H1 (cell line): ENCODE results near the gene DCP2. TPM values are rescaled to one million over a fixed set of nuclear protein-coding genes. Genes with fewer than 3 reads are reported as not detected.

Experiments used
- CTCF ChIA-PET: fragments of 300-600 bp; sonication (Branson Sonifier 250); formaldehyde crosslinking; loops from one replicate; lab custom pipeline; 2021; ENCODE audit not compliant: partially characterized antibody; lab: Charles Lee
- POLR2A ChIA-PET: fragments of 300-600 bp; sonication (Branson Sonifier 250); formaldehyde crosslinking; loops from one replicate; lab custom pipeline; 2021; ENCODE audit warnings: inconsistent platforms; ENCODE audit not compliant: partially characterized antibody; lab: Charles Lee
- DNase-seq, 2 experiments: peaks; one replicate each; pipeline versions ENCODE4 v3.0.0 to v3.0.0-alpha.2; 2010 to 2022; ENCODE audit warnings: low spot score in 2 of 2, low read depth in 1 of 2, mixed read lengths in 1 of 2
- FAIRE-seq: peaks from 2 replicates; lab custom pipeline; 2011; peaks lifted over from hg19 to GRCh38; lab: Jason Lieb, UNC
- H2AFZ ChIP-seq: 2 replicates; pipeline ENCODE4 v1.8.1; 2012; ENCODE audit warnings: low read length, inconsistent platforms
- H2AK5ac ChIP-seq: 2 replicates; pipeline ENCODE4 v1.6.1; 2013; ENCODE audit warnings: low read depth, low read length
- H2BK120ac ChIP-seq: replicated peaks from 2 replicates; pipeline ENCODE3; 2013; ENCODE audit warnings: low read depth, low read length, inconsistent platforms
- H2BK12ac ChIP-seq: 2 replicates; pipeline ENCODE4 v1.6.1; 2013; ENCODE audit warnings: low read depth, low read length
- H2BK15ac ChIP-seq: 2 replicates; pipeline ENCODE4 v1.6.1; 2013; ENCODE audit warnings: low read length
- H2BK20ac ChIP-seq: 2 replicates; pipeline ENCODE4 v1.6.1; 2013; ENCODE audit warnings: low read length
- H2BK5ac ChIP-seq: 2 replicates; pipeline ENCODE4 v1.6.1; 2013; ENCODE audit warnings: low read depth, low read length
- H3K14ac ChIP-seq: 2 replicates; pipeline ENCODE4 v1.6.1; 2013; ENCODE audit warnings: inconsistent platforms; ENCODE audit not compliant: insufficient read length
- H3K18ac ChIP-seq: 2 replicates; pipeline ENCODE4 v1.6.1; 2013; ENCODE audit warnings: low read length; ENCODE audit errors: extremely low read depth
- H3K23ac ChIP-seq: 2 replicates; pipeline ENCODE4 v1.6.1; 2013; ENCODE audit warnings: inconsistent platforms; ENCODE audit not compliant: insufficient read length
- H3K23me2 ChIP-seq: 2 replicates; pipeline ENCODE4 v1.6.1; 2013; ENCODE audit warnings: low read depth, low read length
- H3K27ac ChIP-seq: 2 replicates; pipeline ENCODE4 v1.6.1; 2011; ENCODE audit warnings: low read depth, low read length, inconsistent platforms
- H3K27me3 ChIP-seq, 4 experiments: replicated peaks in 1 of 4; 1 replicate in 1 of 4; 2 replicates in 3 of 4; pipeline versions ENCODE4 v1.6.1 to v1.8.1; 2011 to 2013; ENCODE audit warnings: low read length in 3 of 4, mild to moderate bottlenecking in 3 of 4, inconsistent platforms in 2 of 4, mixed read lengths in 2 of 4, moderate library complexity in 1 of 4; ENCODE audit not compliant: control insufficient read depth in 3 of 4, insufficient read depth in 3 of 4; ENCODE audit errors: extremely low read depth in 1 of 4
- H3K36me3 ChIP-seq, 4 experiments: 2 replicates each; pipeline versions ENCODE4 v1.6.1 to v1.8.1; 2011 to 2013; ENCODE audit warnings: mild to moderate bottlenecking in 4 of 4, low read length in 3 of 4, moderate library complexity in 2 of 4, control low read depth in 1 of 4, inconsistent platforms in 1 of 4; ENCODE audit not compliant: insufficient read depth in 4 of 4, control insufficient read depth in 2 of 4
- H3K4ac ChIP-seq: replicated peaks from 2 replicates; pipeline ENCODE3; 2013; ENCODE audit warnings: low read length, low read depth, mixed read lengths, inconsistent platforms; ENCODE audit not compliant: insufficient read length
- H3K4me1 ChIP-seq, 4 experiments: replicated peaks in 1 of 4; 1 replicate in 1 of 4; 2 replicates in 3 of 4; pipeline versions ENCODE4 v1.6.1 to v1.8.1; 2011 to 2013; ENCODE audit warnings: low read length in 3 of 4, inconsistent platforms in 2 of 4, mixed read lengths in 1 of 4; ENCODE audit not compliant: insufficient read depth in 4 of 4, control insufficient read depth in 3 of 4
- H3K4me2 ChIP-seq, 2 experiments: 2 replicates each; pipeline versions ENCODE4 v1.6.1 to v1.8.1; 2011 to 2013; ENCODE audit warnings: low read depth in 2 of 2, low read length in 2 of 2, control low read depth in 1 of 2, inconsistent platforms in 1 of 2, mild to moderate bottlenecking in 1 of 2; ENCODE audit not compliant: insufficient read depth in 1 of 2
- H3K4me3 ChIP-seq, 4 experiments: fragments of 200-600, 300-600 bp in 1 of 4; sonication (generic), shearing (Covaris generic), sonication (Bioruptor Twin) in 1 of 4; 2 replicates each; pipeline versions ENCODE4 v1.5.1 to v1.8.1; 2011 to 2016; ENCODE audit warnings: low read length in 4 of 4, low read depth in 3 of 4, control low read depth in 2 of 4, inconsistent platforms in 2 of 4, mild to moderate bottlenecking in 2 of 4, mixed read lengths in 1 of 4, moderate library complexity in 1 of 4; ENCODE audit not compliant: insufficient read depth in 2 of 4; ENCODE audit errors: extremely low read depth in 1 of 4
- H3K56ac ChIP-seq: replicated peaks from 2 replicates; pipeline ENCODE3; 2013; ENCODE audit warnings: low read depth, mild to moderate bottlenecking, mixed read lengths, low read length, inconsistent platforms; ENCODE audit not compliant: insufficient read length
- H3K79me1 ChIP-seq: 2 replicates; pipeline ENCODE4 v1.6.1; 2013; ENCODE audit warnings: low read depth, low read length, control low read depth
- H3K79me2 ChIP-seq, 2 experiments: 2 replicates each; pipeline versions ENCODE4 v1.6.1 to v1.8.1; 2012 to 2013; ENCODE audit warnings: low read length in 2 of 2, mild to moderate bottlenecking in 2 of 2, inconsistent platforms in 1 of 2; ENCODE audit not compliant: insufficient read depth in 2 of 2, control insufficient read depth in 1 of 2
- H3K9ac ChIP-seq, 4 experiments: replicated peaks in 1 of 4; 1 replicate in 1 of 4; 2 replicates in 3 of 4; pipeline versions ENCODE4 v1.6.1 to v1.8.1; 2011 to 2013; ENCODE audit warnings: low read depth in 3 of 4, low read length in 3 of 4, control low read depth in 2 of 4, mild to moderate bottlenecking in 2 of 4, moderate library complexity in 2 of 4, inconsistent platforms in 1 of 4; ENCODE audit errors: extremely low read depth in 1 of 4
- H3K9me3 ChIP-seq, 2 experiments: 2 replicates each; pipeline versions ENCODE4 v1.6.1 to v1.8.1; 2012 to 2013; ENCODE audit warnings: mild to moderate bottlenecking in 2 of 2, moderate library complexity in 2 of 2, control low read depth in 1 of 2, inconsistent platforms in 1 of 2, low read depth in 1 of 2, low read length in 1 of 2, mixed read lengths in 1 of 2; ENCODE audit not compliant: insufficient read depth in 2 of 2
- H4K20me1 ChIP-seq, 2 experiments: replicated peaks in 1 of 2; 2 replicates each; pipeline versions ENCODE3 to v1.8.1; 2011 to 2013; ENCODE audit warnings: inconsistent platforms in 2 of 2, low read length in 2 of 2, mild to moderate bottlenecking in 1 of 2; ENCODE audit not compliant: insufficient read depth in 2 of 2, control insufficient read depth in 1 of 2
- H4K5ac ChIP-seq: 2 replicates; pipeline ENCODE4 v1.6.1; 2013; ENCODE audit warnings: low read length, low read depth, mixed read lengths, inconsistent platforms; ENCODE audit not compliant: insufficient read length
- H4K8ac ChIP-seq: 2 replicates; pipeline ENCODE4 v1.8.0; 2013; ENCODE audit warnings: mild to moderate bottlenecking, moderate library complexity, low read length, inconsistent platforms; ENCODE audit not compliant: insufficient read depth; ENCODE audit errors: extremely low read depth
- H4K91ac ChIP-seq: replicated peaks from 2 replicates; pipeline ENCODE3; 2013; ENCODE audit warnings: low read length, mixed read lengths, inconsistent platforms; ENCODE audit not compliant: insufficient read length
- BCL11A ChIP-seq, 2 experiments: IDR thresholded peaks; one replicate each; pipeline ENCODE4 v1.6.1; 2011; ENCODE audit warnings: low read depth in 2 of 2, low read length in 2 of 2, mild to moderate bottlenecking in 2 of 2
- CBX8 ChIP-seq: fragments of 300-800, 300-1000 bp; sonication (generic); IDR thresholded peaks from 2 replicates; pipeline ENCODE4 v1.7.1; 2016; ENCODE audit warnings: low read depth, low read length, borderline replicate concordance
- TBP ChIP-seq: IDR thresholded peaks from 2 replicates; pipeline ENCODE4 v1.6.1; 2011; ENCODE audit warnings: low read depth, low read length, improper control_type of control experiment
- TCF12 ChIP-seq: IDR thresholded peaks from 2 replicates; pipeline ENCODE4 v1.6.1; 2011; ENCODE audit warnings: low read depth, mild to moderate bottlenecking, low read length
- TEAD4 ChIP-seq: IDR thresholded peaks from 2 replicates; pipeline ENCODE4 v1.6.1; 2012; ENCODE audit warnings: low read depth, low read length, inconsistent platforms, mixed read lengths
- WGBS, 2 experiments: shearing (Covaris generic) in 1 of 2; methylation state at CpG; one replicate each; pipeline versions ENCODE4 v1.1.6 to v1.1.7; 2013 to 2015; ENCODE audit warnings: low lambda C conversion rate in 2 of 2, mixed read lengths in 2 of 2, inconsistent platforms in 1 of 2, low coverage in 1 of 2, missing lambda C conversion rate in 1 of 2; ENCODE audit not compliant: insufficient replicate concordance in 2 of 2, insufficient coverage in 1 of 2, insufficient read length in 1 of 2; ENCODE audit errors: extremely low coverage in 1 of 2, missing lambda C conversion rate in 1 of 2; 5-methylcytosine and 5-hydroxymethylcytosine counted together
- polyA plus RNA-seq, 7 experiments: library from polyadenylated mRNA; depleted of rRNA in 3 of 7; stranded (reverse) in 5 of 7; unstranded in 2 of 7; fragments of >200 nt in 5 of 7; fragments of 200-250 nt in 2 of 7; gene quantifications; 1 replicate in 5 of 7; 2 replicates in 1 of 7; 4 replicates in 1 of 7; pipeline versions ENCODE4 v1.2.1 to v1.2.3, GENCODE V29; 2011 to 2013; ENCODE audit warnings: missing spikeins in 2 of 7, mixed read lengths in 2 of 7
- total RNA-seq: library from RNA; stranded (reverse); fragmentation: NEBNext Ultra II Directional; extraction: Animal tissue kit (Norgen Biotek cat#: 25700); gene quantifications from 2 replicates; pipeline ENCODE4 v1.2.1, GENCODE V29; 2021
- TF ChIP-seq, protein P1 (sequence below), 3 experiments: IDR thresholded peaks; 1 replicate in 2 of 3; 2 replicates in 1 of 3; pipeline versions ENCODE4 v1.5.1 to v1.6.1; 2011; ENCODE audit warnings: low read length in 3 of 3, mild to moderate bottlenecking in 3 of 3, inconsistent platforms in 2 of 3, low read depth in 1 of 3, moderate library complexity in 1 of 3; ENCODE audit not compliant: insufficient read depth in 1 of 3; ENCODE audit errors: control extremely low read depth in 1 of 3
- TF ChIP-seq, protein P2 (sequence below): IDR thresholded peaks from 2 replicates; pipeline ENCODE4 v1.6.1; 2011; ENCODE audit warnings: low read depth, mild to moderate bottlenecking, low read length; ENCODE audit not compliant: insufficient read depth

Gene DCP2
- total and polyA plus RNA-seq, 2 of the 8 experiments (the other 6 are each of a cell fraction or from before 2014, with no cell fraction given), result 14.4 to 162 TPM

DNA sequence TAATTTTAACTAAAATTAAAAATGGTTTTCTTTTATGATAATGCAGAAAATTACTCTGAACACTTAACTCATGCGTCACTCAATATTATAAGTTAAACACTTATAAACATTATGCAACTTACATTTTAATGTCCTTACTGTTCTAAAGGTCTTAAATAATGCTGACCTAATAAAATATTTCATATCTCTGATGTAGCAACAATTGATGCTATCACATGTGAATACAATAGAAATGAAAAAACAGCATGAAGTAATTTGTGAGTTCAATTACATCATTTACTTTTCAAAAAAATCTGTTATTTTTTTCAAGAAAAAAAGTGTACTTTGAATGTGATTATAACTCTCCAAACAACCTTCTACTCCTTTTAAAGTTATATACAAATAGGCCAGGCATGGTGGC, 28.1 kb upstream of the DCP2 start:
- Histone ChIP-seq H3K4me2 (no peak overlapping the region), H3K9ac (no peak overlapping the region), H2BK120ac (no peak overlapping the region), H3K4me3 (no peak overlapping the region), H3K36me3 (no peaks in the 10 kb centered on the region), H2AK5ac (no peak overlapping the region), H2BK12ac (no peak overlapping the region), H2BK5ac (no peak overlapping the region), H3K23ac (no peak overlapping the region), H2AFZ (no peak overlapping the region), H3K9me3 (no peaks in the 10 kb centered on the region; a peak in 1 of 4 replicates), H3K18ac (no peak overlapping the region), H4K20me1 (no peaks in the 10 kb centered on the region), H3K79me1 (no peaks in the 10 kb centered on the region), H3K56ac (no peak overlapping the region), H3K14ac (no peak overlapping the region), H3K4ac (no peak overlapping the region), H3K4me1 (no peaks in the 10 kb centered on the region), H2BK20ac (no peak overlapping the region), H4K5ac (no peak overlapping the region), H3K23me2 (no peaks in the 10 kb centered on the region), H3K27ac (no peak overlapping the region), H3K27me3 (no peaks in the 10 kb centered on the region), H2BK15ac (no peak overlapping the region), H3K79me2 (no peaks in the 10 kb centered on the region), H4K91ac (no peak overlapping the region), H4K8ac (no peak overlapping the region)
- DNase-seq (no peak), FAIRE-seq (no peak)
- POLR2A ChIA-PET, result interaction anchor here (0.8 to 1.0 kb wide), 2 partner anchors 21 to 24 kb away, joined by 3 read pairs; no protein-coding TSS in a partner anchor
- WGBS, 2 experiments, result 85% methylated on average over 1 of the region's 1 CpG; no CpG with 5 or more reads in 1 of the 2 experiments
- CTCF ChIA-PET, result interaction anchor here (1.4 kb wide), 1 partner anchor 12 kb away, joined by 3 read pairs; no protein-coding TSS in a partner anchor
- no peak for TF ChIP-seq TBP
- TF ChIP-seq BCL11A (IDR thresholded peaks at IDR 0.05; ENCODE audit: low read depth in 2 of 2, low read length in 2 of 2), result no peak
- TF ChIP-seq TEAD4, result no peak
- TF ChIP-seq, protein P1, sequence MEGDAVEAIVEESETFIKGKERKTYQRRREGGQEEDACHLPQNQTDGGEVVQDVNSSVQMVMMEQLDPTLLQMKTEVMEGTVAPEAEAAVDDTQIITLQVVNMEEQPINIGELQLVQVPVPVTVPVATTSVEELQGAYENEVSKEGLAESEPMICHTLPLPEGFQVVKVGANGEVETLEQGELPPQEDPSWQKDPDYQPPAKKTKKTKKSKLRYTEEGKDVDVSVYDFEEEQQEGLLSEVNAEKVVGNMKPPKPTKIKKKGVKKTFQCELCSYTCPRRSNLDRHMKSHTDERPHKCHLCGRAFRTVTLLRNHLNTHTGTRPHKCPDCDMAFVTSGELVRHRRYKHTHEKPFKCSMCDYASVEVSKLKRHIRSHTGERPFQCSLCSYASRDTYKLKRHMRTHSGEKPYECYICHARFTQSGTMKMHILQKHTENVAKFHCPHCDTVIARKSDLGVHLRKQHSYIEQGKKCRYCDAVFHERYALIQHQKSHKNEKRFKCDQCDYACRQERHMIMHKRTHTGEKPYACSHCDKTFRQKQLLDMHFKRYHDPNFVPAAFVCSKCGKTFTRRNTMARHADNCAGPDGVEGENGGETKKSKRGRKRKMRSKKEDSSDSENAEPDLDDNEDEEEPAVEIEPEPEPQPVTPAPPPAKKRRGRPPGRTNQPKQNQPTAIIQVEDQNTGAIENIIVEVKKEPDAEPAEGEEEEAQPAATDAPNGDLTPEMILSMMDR (IDR thresholded peaks at IDR 0.05; ENCODE audit: control extremely low read depth in 1 of 3, insufficient read depth in 1 of 3, low read depth in 1 of 3, low read length in 3 of 3), result no peak
- TF ChIP-seq CBX8, result no peak
- TF ChIP-seq, protein P2, sequence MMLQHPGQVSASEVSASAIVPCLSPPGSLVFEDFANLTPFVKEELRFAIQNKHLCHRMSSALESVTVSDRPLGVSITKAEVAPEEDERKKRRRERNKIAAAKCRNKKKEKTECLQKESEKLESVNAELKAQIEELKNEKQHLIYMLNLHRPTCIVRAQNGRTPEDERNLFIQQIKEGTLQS, result no peak
- TF ChIP-seq TCF12, result no peak
